Activated CD8-positive, alpha-beta memory T cell treated with anti-CD3 and anti-CD28 coated beads, Interleukin-2, amount 50 U/mL, for 24 hours (primary cell): ENCODE results near the gene MYMX.

Experiments
- DNase-seq: peaks from one replicate; pipeline ENCODE4 v3.0.0-alpha.2; 2020; ENCODE audit errors: extremely low read depth

Gene MYMX

GRCh38 chr6:44250718-44251123 lies 34.0 kb downstream of the MYMX start:
- no peak for DNase-seq

GRCh38 chr6:44251576-44252524 lies 35.1 kb downstream of the MYMX start:
- DNase-seq: no peak

DNA sequence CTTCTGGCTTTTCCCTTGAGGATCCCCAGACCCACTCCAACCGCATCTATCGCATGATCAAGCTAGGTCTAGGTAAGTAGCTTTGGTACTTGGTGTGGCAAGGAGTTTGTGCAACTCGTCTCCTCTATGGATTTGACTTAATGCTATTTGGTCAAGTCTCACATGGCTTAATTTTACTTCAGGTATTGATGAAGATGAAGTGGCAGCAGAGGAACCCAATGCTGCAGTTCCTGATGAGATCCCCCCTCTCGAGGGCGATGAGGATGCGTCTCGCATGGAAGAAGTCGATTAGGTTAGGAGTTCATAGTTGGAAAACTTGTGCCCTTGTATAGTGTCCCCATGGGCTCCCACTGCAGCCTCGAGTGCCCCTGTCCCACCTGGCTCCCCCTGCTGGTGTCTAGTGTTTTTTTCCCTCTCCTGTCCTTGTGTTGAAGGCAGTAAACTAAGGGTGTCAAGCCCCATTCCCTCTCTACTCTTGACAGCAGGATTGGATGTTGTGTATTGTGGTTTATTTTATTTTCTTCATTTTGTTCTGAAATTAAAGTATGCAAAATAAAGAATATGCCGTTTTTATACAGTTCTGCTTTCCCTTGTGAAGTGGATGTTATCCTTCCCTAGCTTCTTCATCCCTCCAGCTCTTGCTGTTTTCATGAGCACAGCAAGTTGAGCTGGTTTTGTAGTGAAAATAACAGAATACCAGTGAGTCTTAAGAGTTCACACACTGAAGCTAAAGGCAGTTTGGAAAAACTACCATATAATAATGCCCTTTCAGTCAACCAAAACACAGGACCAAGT lies 36.8 kb downstream of the MYMX start:
- no peak for DNase-seq

DNA sequence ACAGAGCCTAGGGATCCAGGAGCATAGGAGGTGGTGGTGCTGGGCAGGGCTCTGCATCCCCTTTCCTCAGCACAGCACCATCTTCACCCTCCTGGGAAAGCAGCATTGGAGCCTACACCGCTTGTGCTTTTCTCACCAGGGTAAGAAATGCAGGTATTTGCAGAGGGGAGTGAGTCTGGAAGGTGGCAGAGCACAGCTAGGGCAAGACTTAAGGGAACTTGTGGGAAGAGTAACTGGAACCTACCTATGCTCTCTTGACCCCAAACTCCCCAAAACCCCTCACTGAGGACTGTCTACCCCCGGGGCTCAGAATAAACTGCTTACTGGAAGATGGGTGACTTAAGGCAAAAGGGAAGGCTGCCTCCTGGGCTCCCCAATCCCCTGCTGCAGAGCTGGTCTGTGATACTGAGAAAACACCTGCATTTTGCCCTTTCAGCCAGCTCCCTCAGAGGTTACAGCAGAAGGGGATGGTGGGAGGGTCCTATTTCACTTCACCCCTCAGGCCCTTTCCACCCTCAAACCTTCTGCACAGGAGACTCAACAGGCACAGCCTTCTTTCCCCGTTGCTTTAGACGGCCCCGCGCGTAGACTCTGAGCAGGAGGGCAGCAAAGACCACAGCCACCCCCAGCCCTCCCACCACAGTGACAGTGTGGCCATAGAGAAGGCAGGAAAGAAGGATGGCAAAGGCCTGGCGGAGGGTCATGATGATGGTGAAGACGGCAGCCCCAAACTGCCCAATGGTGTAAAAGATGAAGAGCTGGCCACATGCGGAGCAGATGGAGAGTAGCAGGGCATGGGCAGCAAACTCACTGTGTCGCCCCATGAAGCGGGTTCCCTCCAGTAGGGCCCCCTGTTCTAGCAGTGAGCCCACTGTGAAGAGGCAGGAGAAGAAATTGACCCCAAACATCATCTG lies 37.7 kb downstream of the MYMX start:
- DNase-seq: no peak

GRCh38 chr6:44255105-44255808 lies 38.5 kb downstream of the MYMX start:
- no peak for DNase-seq

- no peak for DNase-seq
Measured at GRCh38 chr6:44255871-44256774, 39.4 kb downstream of the MYMX start.

DNA sequence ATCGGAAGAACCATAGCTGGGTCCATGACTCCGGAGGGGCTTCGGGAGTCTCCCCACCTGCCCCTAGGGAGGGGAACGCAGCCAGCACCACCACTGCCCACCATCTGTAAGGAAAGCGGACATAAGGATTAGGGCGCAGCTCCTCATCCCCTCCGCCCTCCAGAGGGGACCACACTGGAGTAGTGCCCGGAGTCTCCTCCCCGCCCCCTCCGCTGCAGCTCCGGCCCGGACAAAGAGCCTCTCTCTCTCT lies 40.0 kb downstream of the MYMX start:
- no peak for DNase-seq

- no peak for DNase-seq
Measured at GRCh38 chr6:44257025-44257752, 40.5 kb downstream of the MYMX start, which contains the start of gene SLC35B2. Gene SLC35B2 (minus strand): TSS chr6:44257528. CDS start chr6:44257410, 118 bp downstream.

- DNase-seq: no peak
Measured at GRCh38 chr6:44257753-44258324, 41.1 kb downstream of the MYMX start.

GRCh38 chr6:44258325-44258863 lies 41.7 kb downstream of the MYMX start:
- DNase-seq: no peak

GRCh38 chr6:44258921-44259320 lies 42.2 kb downstream of the MYMX start:
- DNase-seq: no peak

- no peak for DNase-seq
Measured at GRCh38 chr6:44260011-44260410, 43.3 kb downstream of the MYMX start.

DNA sequence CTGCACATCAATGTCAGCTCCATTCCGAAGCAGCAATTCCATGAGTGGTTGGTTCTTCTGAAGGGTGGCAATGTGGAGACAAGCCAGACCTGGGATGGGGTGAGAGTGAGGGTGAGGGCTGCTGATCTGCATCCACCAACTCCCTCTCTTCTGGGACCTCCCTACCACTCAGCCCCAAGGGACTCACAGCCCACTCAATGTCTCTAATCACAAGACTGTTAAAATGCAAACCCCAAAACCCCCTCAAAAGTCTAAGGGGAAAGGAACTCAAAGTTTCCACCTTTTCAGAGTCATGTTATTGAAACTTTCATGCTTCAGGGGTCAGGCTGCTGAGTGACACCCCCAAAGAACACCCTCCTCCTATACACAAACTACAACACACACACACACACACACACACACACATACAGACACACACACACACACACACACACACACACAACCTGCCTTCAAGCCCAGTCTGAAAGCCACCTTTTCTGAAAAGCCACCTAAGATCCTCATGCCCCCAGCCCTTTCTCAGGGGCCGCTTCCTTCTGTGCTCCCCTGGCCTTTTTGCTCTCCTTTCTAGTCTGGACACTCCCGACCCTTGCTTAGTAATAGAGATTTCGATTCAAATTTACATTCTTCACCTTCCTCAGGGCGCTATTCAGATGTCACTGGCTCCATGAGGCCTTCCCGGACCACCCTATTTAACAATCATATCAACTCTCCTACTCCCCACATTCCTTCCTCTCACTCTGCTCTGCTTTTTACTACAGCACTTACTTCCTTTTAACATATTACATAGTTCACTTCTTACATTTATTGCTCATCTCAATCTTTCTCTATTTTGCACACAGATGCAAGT lies 43.9 kb downstream of the MYMX start:
- no peak for DNase-seq

DNA sequence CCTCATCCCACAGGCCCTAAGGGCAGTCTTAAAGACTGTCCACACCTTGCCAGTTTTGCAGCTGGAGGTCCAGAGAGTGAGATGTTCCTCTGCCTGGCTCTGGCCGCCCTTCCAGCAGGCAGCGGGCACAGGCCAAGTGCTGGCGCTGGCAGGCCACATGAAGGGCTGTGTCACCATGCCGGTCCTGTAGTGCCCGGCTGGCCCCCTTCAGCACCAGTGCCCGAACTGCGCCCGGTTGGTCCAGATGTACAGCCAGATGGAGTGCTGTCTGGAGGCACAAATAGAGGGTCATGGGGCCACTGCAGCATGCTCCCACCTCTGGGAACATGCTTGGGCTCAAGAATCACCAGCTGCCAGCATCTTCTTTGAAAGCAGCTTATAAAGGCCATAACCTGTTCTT lies 44.9 kb downstream of the MYMX start:
- DNase-seq: no peak

DNA sequence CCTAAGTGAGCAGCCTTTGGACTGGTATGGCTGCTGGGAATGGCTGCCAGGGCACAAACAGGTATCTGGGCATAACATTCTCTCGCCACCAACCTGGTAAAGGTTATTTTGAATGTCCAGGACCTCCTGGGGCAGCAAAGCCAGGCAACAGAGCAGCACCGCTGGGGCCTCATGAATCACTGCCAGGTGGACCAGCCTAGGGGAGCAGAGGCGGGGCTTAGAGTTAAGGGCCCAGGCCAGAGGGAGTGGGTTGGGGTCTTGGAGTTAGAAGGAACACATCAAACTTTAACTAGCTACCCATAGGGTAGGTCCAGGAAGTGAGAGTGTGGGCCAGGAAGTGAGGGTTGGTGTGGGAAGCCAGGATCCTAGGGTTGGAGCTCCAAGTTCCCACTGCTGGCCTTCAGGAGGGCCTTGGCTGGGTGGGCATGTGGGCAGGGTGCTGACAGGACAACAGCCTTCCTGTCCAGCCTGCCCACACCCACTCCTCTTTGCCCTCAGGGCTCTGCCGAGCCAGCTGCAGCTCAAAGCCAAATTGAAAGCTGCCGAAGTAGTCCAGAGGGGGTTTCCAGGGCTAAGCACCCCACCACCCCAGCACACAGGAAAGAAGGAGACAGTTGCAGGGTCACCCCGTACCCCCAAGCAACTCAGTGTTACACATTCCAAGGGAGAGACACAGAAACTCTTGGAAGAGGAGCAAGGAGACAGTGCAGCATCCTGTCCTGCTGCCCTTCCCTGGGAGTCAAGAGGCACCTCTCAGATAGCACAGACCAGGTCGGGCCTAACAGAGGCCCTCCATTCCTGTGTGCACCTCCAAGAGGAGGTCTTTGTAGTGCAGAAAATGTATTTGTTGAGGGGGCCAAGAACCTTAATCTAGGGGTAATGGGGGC lies 46.0 kb downstream of the MYMX start:
- no peak for DNase-seq

- no peak for DNase-seq
Measured at GRCh38 chr6:44263354-44264100, 46.8 kb downstream of the MYMX start.
